Measurements from ENCODE around the gene TENT4A.

The TENT4A gene

DNA sequence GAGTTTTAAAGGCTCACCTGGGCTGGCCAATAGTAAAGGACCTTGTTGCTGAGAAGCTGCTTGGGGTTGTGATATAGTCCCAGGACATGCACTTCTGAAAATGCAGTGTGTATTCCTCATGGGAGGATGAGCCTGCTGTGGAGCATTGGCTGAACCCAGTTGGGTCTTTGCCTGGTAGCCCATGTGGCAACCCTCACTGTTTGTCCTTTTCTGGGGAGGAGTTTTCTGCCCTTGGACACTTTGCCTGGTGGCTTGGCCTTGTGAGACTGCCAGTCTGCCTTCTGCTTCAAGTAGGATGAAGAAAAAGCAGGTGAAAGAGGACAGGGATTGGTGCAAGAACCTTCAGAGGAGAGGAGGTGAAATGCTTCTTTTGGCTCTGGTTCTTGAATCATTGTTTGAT lies 4.0 kb downstream of the TENT4A start:
- DNase-seq (ENCODE audit: low read depth, low spot score): no peak

DNA sequence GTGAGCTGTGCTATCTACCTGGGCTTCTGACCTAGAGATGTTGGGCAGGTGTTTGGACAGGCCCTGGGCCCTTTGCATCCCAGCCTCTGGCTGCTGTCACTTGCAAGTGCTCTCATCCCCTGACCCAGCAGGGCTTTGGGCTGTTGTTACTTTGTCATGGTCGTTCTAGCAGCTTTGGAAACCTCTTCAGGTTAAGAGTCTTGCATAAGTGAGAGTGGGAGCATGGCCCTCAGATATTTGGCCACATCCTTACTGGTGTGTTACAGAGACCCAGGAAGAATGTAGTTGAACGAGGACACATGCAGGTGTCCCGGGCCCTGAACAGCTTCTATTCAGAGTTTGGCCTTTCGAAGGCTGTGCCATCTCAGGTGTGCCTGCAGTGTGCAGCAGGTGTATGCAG lies 4.5 kb downstream of the TENT4A start:
- DNase-seq (ENCODE audit: low read depth, low spot score): no peak

DNA sequence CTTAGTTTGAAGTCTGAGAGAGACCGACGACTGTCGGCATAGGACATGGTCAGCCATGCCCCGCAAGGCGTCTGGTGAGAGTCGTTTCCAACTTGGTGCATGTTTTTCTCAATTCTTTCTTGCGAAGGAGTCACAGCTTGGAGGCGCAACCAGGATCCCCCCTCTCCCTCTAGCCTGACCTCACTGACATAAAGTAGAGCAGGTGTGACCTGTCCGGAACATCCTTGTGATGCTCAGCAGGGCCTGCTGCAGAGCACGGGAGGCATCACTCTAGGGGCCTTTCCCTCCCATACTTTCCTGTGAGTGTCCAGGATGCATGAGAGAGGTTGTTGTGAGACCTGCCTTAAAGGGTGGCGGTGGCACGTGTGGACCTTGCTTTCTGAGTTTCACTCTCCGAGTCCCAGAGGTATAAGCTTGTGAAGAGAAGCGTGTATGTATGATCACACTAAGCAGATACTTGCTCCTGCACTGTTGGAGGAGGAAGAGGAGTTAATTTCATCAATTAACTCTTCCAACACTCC lies 5.0 kb downstream of the TENT4A start:
- DNase-seq (ENCODE audit: low read depth, low spot score): no peak

DNA sequence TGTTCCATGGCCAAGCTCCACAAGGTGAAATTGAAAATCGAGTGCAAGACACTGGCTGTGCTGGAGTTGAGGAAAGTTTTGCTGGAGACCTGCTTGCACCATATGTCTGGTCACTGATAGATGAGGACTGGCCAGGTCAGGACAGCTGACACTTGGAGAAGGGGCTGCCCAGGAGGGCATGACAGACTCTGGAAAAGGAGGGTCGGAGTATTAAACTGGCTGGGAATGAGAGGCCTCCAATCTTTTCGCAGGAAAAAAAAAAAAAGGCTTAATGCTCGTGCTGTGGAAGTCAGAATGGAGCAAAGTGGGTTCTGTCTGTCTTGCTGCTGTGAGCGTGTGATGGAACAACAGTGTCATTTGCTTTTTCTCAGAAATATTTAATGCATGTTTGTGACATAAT lies 5.5 kb downstream of the TENT4A start:
- DNase-seq (ENCODE audit: low read depth, low spot score): no peak

DNA sequence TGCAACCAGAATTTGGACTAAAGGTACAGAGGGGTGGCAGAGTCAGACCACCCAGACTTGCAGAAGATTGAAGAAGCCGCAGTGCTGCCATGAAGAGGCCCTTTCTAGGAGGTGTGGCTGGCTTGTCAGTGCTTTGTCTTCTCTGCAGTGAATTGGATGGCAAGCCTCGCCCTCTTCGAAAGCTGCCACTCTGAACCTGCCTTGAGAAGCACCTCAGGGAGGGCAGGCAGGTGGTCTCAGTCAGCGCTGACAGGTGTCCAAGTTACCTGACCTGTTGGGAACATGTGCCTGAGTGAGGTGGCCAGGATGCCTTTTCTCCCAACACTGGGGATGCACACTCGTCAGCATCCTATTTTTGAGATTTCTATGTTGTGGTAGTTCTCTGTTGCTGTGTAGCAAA lies 6.2 kb downstream of the TENT4A start:
- DNase-seq (ENCODE audit: low read depth, low spot score): no peak

DNA sequence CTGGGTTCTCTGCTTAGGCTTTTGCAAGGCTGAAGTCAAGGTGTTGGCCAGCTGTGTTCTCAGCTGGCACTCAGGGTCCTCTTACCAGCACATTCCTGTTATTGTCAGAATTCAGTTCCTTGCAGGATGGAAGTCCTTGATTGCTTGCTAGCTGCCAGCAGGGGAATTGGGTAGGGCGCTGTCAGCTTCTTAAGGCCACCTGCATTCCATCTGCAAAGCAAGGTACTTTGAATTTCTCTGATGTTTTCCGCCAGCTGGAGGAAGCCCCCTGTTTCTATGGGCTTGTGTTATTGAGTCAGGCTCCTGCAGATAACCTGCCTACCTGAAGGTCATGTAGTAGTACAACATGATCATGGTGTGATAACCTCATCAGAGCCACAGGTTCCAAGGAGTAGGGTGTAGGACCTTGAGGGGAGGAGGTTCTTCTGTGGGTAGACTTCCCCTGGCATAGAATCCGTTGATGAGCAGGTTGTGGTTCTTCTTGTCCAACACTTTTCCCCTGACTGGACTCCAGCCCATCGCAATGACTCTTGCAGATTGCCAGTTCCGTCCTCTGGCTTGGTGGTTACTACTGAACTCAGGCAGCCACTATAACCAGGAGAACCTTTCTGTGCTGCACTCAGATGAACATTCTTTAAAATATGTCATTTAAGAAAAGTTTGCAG lies 6.8 kb downstream of the TENT4A start:
- no peak for DNase-seq (ENCODE audit: low read depth, low spot score)

DNA sequence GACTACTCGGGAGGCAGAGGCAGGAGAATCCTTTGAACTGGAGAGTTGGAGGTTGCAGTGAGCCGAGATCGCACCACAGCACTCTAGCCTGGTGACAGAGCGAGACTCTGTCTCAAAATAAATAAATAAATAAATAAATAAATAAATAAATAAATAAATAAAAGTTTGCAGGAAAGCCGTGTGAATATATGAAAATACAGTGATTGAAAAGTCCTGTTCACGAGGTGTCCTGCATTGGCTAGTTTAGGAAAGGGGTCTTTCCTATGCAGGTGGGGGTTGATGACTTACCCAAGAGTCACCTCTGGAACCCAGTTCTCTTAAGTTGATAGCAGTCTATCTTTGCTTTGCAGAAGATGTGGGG lies 7.3 kb downstream of the TENT4A start:
- DNase-seq (ENCODE audit: low read depth, low spot score): no peak

DNA sequence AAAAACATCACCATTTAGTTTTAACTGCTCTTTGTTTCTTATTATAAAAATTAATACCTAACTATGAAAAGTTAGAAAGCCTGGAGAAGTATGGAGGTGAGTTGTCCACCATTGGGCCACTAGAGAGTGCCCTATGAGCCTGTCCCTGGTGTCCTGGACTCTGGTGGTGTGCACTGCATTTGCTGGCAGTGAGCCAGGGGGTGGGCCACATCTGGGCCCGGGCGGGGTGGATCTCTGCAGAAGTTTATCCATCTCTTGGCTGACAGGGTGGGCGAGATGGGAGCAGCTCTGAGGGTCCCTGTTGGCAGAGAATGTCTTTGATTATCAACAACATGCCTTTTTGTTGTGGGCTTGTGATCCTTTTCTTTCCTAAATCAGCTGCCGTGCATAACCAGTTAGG lies 8.2 kb downstream of the TENT4A start:
- DNase-seq (ENCODE audit: low read depth, low spot score): no peak

DNA sequence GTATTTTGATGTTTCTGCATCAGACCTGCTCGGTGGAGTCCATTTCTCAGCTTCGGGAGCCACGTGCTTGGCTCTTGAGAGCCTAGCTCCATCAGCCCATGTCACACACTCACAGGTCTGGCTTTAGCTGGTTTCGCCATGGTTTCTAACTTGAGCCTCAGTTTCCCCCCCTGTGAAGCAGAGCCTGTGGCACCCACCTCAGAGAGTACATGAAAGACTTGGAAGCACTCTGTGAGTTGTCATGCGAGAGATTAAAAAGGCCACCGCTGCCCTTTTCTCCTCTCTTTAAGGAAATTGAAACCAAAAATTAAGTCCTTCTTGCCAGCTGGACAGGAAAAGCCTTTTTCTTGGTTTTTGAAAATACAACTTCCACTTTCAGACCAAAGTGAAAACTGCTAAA lies 8.8 kb downstream of the TENT4A start:
- no peak for DNase-seq (ENCODE audit: low read depth, low spot score)

DNA sequence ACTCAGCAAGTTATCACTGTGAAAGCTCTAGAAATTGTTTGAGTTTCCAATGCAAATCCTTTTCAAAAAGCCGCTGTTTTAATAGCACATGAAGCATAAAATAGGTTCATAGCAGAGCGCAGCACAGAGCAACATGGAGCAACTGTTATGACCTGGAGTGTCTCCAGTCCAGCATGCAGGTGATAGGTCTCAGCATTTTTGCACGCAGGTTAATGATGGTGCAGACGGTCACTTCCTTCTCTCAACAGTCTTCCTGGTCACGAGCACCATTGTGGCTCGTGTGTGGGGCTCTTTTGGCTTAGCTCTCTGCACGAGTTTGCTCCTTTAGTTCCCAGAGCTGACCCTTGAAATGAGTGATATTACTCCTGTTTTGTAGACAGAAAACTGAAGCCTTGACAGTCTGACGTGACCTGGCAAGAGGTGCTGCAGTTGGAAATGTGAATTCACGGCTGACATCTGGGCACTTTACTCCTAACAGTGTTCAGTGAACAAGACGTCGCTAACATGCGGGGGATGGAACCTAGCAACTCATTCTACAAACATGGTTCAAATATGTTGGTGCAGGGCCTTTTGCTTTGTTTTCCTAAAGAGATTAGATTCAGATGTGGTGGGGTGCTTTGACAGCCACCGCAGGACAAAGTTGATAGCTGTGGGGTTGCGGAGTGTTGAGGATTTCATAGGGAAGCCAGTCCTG lies 10.0 kb downstream of the TENT4A start:
- DNase-seq (ENCODE audit: low read depth, low spot score): no peak

DNA sequence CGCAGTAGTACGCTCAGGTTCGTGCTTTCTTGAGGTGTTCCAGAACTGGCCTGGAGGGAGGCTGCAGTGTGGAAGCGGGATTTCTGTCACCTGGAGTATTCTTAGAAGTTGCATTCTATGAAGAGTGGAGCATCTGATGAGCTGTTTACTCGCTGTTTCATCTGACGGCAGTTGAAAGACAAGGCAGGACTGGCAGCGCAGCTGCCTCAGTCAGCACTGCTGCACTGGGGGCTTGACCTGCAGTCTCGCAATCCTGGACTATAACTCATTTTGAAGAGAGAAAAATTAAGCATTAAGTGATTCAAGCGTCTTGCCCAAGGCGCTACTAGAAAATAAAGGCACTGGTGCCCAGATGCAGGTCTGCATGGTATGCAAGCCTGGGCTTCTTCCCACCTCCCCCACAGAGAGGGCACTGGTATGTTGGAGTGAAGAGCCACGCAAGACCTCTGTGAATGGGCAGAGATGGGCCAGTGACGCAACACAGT lies 10.6 kb downstream of the TENT4A start:
- no peak for DNase-seq (ENCODE audit: low read depth, low spot score)

DNA sequence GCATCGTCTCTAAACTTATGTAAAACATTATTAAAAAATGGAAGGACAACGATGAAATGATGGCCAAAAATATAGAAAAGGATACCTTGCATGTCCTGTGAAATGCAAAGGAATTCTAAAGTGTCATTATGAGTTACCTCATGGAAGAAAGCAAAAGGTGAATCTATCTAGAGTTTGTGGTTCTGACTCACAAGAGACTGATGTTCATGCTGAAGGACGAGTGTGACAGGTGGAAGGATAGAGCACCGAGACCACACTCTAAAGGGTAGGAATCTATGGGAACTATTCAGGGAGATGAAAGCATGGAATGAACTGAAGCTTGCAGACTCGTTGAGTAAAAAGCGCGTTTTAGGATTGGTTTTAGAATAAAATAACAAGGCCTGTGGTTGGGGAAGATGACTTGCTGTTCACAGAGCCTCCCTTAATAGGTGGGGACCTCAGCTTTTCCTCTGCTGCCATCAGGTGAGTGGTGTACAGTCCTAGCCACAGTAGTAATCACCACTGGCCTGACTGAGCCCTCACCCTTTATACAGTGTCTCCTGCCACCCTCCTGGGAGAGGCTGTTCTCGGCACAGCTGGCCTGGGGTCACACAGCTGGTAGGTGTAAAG lies 11.2 kb downstream of the TENT4A start:
- no peak for DNase-seq (ENCODE audit: low read depth, low spot score)

DNA sequence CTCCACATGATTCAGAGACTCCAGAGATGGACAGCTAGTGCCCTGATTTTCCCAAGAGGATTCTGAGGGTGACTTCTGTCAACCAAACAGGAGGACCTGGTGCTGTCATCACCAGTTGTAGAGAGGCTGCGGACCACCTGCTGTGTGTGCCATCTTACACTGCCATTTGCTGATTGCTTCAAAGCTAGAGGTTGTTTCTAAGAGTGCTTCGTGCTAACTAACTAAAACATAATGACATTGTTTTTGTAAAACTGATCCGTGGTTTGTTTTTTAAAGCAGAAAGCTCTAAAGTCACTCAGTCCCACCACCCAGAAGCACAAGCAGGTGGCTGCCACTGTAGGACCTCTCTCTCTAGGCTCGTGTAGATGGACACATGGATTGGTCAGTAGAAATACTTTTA lies 12.2 kb downstream of the TENT4A start:
- no peak for DNase-seq (ENCODE audit: low read depth, low spot score)

DNA sequence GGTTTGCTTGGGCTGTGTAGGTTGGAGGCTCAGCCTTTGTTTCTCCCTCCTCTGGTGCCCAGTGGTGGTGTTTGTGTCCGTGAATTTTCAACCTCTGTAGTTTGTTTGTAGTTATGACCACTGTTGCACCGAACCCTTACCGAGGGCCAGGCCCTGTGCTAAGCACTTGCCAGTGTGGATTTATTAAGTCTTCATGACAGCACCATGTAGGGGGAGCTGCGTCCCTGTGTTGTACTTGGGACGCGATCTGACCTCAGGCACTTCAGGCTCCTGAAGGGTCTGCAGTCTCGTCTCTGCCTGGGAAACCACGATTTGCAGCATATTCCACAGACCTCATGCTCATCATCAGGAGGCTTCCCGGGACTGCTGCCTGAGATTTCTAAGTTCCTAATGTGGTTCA lies 12.8 kb downstream of the TENT4A start:
- DNase-seq (ENCODE audit: low read depth, low spot score): no peak

DNA sequence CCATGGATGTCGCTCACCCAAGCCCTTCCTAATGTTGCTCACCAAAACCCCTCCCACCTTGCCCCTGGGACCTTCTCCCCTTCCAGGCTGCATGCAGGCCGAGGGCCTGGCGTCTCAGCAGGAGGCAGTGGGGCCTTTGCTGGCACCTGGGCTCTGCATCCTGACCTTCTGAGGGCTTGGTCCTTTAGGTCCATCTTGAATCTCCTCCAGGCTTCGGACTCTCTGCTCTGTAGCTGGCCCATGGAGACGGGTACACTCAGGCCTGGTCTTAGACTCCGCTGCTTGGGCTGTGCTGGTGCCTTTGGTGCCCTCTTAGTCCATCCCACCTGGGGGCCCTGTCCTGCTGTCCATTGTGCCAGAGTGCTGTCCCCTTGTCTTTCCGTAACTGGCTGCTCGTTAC lies 14.0 kb downstream of the TENT4A start:
- DNase-seq (ENCODE audit: low read depth, low spot score): no peak

DNA sequence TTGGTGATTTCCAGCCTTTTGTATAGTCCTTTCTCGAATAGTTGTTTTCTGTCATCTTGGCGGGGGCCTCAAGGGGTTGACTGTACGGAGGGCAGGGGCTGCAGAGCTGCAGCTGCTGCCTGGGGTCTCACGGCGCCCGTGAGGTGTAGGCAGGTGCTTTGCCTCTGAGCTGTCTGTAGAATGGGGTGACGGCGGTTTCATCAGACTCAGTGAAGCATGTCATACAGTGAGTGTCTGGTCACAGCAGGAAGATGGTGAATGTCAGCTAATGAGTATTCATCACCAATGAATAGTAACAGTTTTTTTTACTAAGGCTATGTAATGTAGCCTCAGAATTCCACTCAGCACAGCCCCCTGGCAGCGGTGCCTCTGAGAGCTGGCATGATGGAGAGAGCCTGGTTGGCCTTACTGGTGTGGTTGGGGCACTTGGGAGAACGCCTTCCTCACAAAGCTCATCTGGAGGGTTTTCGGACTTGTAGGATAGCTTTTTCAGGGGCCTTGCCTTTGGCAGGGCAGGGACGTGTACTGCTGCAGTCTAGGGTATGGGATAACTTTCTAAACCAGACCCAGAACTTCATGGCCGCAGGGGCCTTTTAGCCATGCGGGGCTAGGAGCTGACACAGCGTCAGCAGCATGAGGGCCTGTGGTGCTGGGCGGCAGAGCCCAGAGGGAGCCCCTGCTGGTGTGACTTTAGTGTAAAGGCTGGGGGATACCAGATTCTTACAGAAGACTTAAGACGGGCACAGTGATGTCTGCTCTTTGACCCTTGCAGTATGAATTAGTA lies 15.0 kb downstream of the TENT4A start:
- no peak for DNase-seq (ENCODE audit: low read depth, low spot score)

DNA sequence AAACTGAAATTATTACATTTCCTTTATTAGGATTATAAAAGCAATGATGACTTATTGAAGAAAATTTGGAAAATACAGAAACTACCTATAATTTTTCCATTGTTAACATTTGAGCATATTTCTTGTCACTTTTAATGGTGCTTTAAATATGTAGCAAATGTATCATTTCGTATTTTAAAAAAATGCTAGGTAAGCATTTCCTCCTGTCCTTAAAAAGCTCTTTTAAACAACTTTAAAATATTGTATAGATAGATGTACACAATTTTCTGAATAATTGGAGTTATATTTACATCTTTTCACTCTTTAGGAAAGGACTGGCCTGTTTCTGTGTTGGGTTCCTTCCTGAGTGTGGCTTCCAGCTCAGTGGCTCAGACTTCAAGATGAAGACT lies 15.6 kb downstream of the TENT4A start:
- DNase-seq (ENCODE audit: low read depth, low spot score): no peak

DNA sequence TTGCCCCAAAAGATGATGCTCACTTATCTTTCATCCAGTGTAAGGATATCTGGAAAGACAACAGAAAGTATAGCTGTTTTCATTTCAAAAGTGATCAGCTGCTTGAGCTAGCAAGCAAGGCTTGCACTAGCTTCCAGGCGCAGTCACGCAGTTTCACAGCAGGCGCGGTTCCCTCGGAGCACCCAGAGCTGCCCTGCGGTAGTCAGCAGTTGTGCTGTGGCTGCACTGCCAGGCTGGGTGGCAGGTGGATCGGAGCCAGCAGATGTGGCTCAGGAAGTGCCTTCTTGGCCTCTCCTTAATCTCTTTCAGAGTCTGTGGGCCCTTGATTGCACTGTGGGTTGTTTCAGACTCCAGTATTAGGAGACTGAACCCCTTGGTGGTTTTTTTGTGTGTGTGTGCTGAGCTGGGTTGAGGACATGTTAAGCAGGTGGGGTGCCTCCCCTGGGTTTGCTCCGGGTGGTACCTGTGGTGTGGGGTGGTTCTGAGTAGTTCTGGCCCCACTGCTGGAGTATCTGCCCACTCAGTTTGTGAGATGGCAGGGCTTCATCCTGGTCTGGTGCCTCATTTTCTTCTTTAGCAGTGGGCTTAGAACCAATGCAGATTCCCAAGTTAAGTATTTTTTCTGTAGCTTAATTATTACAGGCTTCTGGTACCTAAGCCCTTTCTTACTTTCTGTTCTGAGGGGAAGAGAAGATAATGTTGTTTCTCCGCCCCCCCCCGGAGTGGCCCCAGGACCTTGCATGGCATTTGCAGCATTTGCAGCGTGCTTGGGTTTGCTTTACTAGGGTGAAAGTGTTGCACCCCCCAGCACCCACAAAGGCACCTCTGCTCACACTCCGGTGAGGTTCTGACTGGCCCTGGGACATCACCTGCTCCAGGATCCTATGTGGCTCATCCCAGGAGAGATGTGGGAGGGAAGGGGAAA lies 16.4 kb downstream of the TENT4A start:
- DNase-seq (ENCODE audit: low read depth, low spot score): no peak

DNA sequence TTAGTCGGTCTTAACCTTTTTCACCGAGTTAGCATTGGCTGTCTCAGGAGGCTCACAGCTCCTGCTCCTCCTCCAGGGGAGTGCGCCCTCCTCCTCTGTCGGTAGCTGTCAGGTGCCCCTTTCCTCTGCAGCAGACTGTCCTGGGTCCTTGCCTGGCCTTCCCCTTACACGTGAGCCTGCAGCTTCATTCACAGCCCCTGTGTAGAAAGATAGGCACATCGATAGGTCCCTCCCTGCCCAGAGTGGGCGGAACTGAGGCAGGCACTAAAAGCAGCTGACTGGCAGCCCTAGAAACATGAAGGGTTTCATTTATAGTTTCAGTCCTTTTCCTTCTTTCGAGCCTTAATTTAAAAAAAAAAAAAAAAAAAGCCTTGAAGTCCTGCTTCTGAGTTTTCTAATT lies 17.2 kb downstream of the TENT4A start:
- DNase-seq (ENCODE audit: low read depth, low spot score): no peak

DNA sequence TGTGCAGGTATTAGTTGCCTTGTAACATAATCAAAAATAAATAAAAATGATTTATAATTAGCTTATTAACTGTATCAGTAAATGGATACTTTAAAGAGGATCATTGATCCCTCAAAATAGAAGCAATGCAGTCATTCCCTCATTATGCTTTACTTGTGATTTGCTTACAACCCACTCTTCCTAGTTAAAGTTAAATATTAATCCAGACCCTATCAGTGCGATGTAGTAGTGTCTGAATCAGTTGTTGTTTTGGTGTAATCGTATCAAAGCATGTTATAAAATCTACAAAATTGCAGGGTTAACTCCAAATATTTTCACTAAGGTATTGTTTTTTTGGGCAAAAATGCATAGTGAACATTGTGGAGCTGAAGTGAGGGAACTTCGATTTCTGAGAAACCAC lies 17.6 kb downstream of the TENT4A start:
- DNase-seq (ENCODE audit: low read depth, low spot score): no peak

Data from astrocyte of the hippocampus (primary cell).